SK-N-SH treated with all-trans-retinoic acid at 6 μM for 48 hours (cell line): ENCODE results near the gene MSX1.

Experiments used
- ARNTL ChIP-seq: fragments of 450-650 bp; formaldehyde crosslinking; IDR thresholded peaks from 2 replicates; pipeline ENCODE4 v1.5.0; 2020; ENCODE audit warnings: low read depth, mild to moderate bottlenecking, moderate library complexity, borderline replicate concordance
- BACH2 ChIP-seq: fragments of 250-450 bp; sonication (Bioruptor Pico); IDR thresholded peaks from 2 replicates; pipeline ENCODE4 v1.9.0; 2021; ENCODE audit warnings: mild to moderate bottlenecking, borderline replicate concordance
- GLIS3 ChIP-seq: fragments of 250-450 bp; sonication (Bioruptor Pico); IDR thresholded peaks from 2 replicates; pipeline ENCODE4 v1.5.0; 2020; ENCODE audit warnings: mild to moderate bottlenecking, moderate library complexity
- PPARA ChIP-seq: fragments of 250-450 bp; sonication (Bioruptor Pico); IDR thresholded peaks from 2 replicates; pipeline ENCODE4 v1.5.0; 2020; ENCODE audit warnings: mild to moderate bottlenecking, borderline replicate concordance
- RARB ChIP-seq: fragments of 250-450 bp; sonication (Bioruptor Pico); IDR thresholded peaks from 2 replicates; pipeline ENCODE4 v1.8.0; 2021; ENCODE audit warnings: mild to moderate bottlenecking, moderate library complexity
- ZC3H10 ChIP-seq: fragments of 250-450 bp; sonication (Bioruptor Pico); IDR thresholded peaks from 2 replicates; pipeline ENCODE4 v1.5.1; 2021; ENCODE audit warnings: mild to moderate bottlenecking, moderate library complexity
- ZFP3 ChIP-seq: fragments of 250-450 bp; sonication (Bioruptor Pico); IDR thresholded peaks from 2 replicates; pipeline ENCODE4 v1.5.0; 2020; ENCODE audit warnings: mild to moderate bottlenecking, moderate library complexity
- ZFP30 ChIP-seq: fragments of 450-650 bp; formaldehyde crosslinking; IDR thresholded peaks from 2 replicates; pipeline ENCODE4 v1.5.0; 2022; ENCODE audit warnings: mild to moderate bottlenecking, moderate library complexity
- TF ChIP-seq, protein P1 (sequence below): fragments of 250-450 bp; sonication (Bioruptor Pico); IDR thresholded peaks from 2 replicates; pipeline ENCODE4 v1.8.0; 2020; ENCODE audit warnings: mild to moderate bottlenecking, moderate library complexity, borderline replicate concordance
- TF ChIP-seq, protein P2 (sequence below): fragments of 250-450 bp; sonication (Bioruptor Pico); IDR thresholded peaks from 2 replicates; pipeline ENCODE4 v1.5.1; 2021; ENCODE audit warnings: mild to moderate bottlenecking, moderate library complexity
- TF ChIP-seq, protein P3 (sequence below): fragments of 250-450 bp; sonication (Bioruptor Pico); IDR thresholded peaks from 2 replicates; pipeline ENCODE4 v1.8.0; 2021; ENCODE audit warnings: low read depth, mild to moderate bottlenecking, moderate library complexity, borderline replicate concordance

DNA sequence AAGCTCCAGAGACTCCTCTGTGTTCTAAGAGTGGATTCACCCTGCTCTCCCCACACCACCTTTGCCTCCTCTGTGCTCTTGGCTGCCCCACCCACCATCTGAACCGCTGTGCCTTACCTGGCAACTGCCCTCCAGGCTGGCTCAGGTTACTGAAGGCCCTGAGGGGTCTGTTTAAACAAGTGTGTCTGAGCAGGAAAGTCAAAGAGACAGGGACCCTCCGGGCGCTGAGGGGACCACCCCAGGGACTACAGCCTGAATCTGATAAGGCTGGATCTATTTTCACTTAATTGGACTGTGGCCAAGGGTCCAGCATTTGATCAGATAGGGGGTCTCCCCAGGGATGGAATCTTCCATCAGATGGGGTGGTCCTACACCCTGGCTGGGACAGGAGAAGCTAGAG lies 10.4 kb upstream of the MSX1 start:
- TF ChIP-seq ZFP30 (CRISPR knock-in tag) (no peak), BACH2 (CRISPR knock-in tag) (no peak), PPARA (no peak), ZFP3 (CRISPR knock-in tag) (no peak), ZC3H10 (no peak), RARB (no peak), ARNTL (CRISPR knock-in tag) (no peak), GLIS3 (no peak)
- TF ChIP-seq, protein P1, sequence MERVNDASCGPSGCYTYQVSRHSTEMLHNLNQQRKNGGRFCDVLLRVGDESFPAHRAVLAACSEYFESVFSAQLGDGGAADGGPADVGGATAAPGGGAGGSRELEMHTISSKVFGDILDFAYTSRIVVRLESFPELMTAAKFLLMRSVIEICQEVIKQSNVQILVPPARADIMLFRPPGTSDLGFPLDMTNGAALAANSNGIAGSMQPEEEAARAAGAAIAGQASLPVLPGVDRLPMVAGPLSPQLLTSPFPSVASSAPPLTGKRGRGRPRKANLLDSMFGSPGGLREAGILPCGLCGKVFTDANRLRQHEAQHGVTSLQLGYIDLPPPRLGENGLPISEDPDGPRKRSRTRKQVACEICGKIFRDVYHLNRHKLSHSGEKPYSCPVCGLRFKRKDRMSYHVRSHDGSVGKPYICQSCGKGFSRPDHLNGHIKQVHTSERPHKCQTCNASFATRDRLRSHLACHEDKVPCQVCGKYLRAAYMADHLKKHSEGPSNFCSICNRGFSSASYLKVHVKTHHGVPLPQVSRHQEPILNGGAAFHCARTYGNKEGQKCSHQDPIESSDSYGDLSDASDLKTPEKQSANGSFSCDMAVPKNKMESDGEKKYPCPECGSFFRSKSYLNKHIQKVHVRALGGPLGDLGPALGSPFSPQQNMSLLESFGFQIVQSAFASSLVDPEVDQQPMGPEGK, result no peak
- TF ChIP-seq, protein P2, sequence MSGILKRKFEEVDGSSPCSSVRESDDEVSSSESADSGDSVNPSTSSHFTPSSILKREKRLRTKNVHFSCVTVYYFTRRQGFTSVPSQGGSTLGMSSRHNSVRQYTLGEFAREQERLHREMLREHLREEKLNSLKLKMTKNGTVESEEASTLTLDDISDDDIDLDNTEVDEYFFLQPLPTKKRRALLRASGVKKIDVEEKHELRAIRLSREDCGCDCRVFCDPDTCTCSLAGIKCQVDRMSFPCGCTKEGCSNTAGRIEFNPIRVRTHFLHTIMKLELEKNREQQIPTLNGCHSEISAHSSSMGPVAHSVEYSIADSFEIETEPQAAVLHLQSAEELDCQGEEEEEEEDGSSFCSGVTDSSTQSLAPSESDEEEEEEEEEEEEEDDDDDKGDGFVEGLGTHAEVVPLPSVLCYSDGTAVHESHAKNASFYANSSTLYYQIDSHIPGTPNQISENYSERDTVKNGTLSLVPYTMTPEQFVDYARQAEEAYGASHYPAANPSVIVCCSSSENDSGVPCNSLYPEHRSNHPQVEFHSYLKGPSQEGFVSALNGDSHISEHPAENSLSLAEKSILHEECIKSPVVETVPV (CRISPR knock-in tag), result no peak
- TF ChIP-seq, protein P3, sequence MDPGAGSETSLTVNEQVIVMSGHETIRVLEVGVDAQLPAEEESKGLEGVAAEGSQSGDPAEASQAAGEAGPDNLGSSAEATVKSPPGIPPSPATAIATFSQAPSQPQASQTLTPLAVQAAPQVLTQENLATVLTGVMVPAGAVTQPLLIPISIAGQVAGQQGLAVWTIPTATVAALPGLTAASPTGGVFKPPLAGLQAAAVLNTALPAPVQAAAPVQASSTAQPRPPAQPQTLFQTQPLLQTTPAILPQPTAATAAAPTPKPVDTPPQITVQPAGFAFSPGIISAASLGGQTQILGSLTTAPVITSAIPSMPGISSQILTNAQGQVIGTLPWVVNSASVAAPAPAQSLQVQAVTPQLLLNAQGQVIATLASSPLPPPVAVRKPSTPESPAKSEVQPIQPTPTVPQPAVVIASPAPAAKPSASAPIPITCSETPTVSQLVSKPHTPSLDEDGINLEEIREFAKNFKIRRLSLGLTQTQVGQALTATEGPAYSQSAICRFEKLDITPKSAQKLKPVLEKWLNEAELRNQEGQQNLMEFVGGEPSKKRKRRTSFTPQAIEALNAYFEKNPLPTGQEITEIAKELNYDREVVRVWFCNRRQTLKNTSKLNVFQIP (CRISPR knock-in tag), result no peak
